WERI-Rb-1 (cell line): Measurements from ENCODE around the gene IFITM1.
"Not testable (repeated sequence)": the region's sequence is repeated elsewhere in the genome, so short reads cannot be mapped to it uniquely, and the experiment has no call there.

ENCODE experiments used
- DNase-seq: peaks from one replicate; pipeline ENCODE4 v3.0.0-alpha.2; 2020
- H3K27ac ChIP-seq: fragments of 250-450 bp; sonication (Bioruptor Pico); 2 replicates; pipeline ENCODE4 v1.5.1; 2020; ENCODE audit warnings: mild to moderate bottlenecking, moderate library complexity
- H3K27me3 ChIP-seq: fragments of 250-450 bp; sonication (Bioruptor Pico); 2 replicates; pipeline ENCODE4 v1.5.1; 2021; ENCODE audit warnings: mild to moderate bottlenecking, low read depth, moderate library complexity; ENCODE audit not compliant: insufficient read depth, severe bottlenecking
- H3K36me3 ChIP-seq: fragments of 250-450 bp; sonication (Bioruptor Pico); 2 replicates; pipeline ENCODE4 v1.5.1; 2020; ENCODE audit warnings: mild to moderate bottlenecking, moderate library complexity
- H3K4me3 ChIP-seq: 2 replicates; pipeline ENCODE4 v1.5.1; 2011; ENCODE audit warnings: low read depth, mild to moderate bottlenecking, control low read depth, low read length
- H3K9me3 ChIP-seq: fragments of 250-450 bp; sonication (Bioruptor Pico); 2 replicates; pipeline ENCODE4 v1.5.1; 2021; ENCODE audit warnings: mild to moderate bottlenecking, moderate library complexity; ENCODE audit not compliant: severe bottlenecking
- TF ChIP-seq, protein P1 (sequence below): IDR thresholded peaks from 2 replicates; pipeline ENCODE4 v1.5.1; 2011; ENCODE audit warnings: low read depth, mild to moderate bottlenecking, control low read depth, inconsistent platforms, low read length

Gene IFITM1

DNA sequence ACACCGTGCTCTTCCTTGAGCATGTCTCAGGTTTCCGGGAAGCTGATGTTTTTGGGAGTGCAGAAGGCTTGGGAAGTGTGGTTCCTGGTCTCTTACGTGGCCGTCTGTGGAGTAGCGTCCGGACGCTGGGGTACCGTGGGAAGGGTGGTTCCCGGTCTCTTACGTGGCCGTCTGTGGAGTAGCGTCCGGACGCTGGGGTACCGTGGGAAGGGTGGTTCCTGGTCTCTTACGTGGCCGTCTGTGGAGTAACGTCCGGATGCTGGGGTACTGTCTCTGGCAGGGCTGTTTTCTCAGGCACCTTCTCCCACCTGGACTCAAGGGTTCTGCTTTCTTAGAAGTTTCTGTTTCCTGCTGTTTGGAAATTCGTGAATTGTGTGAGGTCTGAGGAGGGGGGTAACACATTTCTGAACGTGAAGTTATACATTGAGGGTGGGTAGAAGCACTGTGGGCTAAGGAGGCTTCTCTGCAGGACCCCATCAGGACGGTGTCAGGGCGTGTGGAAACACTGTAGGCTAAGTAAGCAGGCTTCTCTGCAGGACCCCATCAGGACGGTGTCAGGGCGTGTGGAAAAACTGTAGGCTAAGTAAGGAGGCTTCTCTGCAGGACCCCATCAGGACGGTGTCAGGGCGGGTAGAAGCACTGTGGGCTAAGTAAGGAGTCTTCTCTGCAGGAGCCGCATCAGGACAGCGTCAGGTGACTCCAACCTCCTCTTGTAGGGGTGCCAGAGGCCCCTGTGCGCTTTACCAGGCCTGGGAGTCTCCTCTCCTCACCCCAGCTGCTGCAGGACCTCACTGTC lies 12.2 kb downstream of the IFITM1 start:
- TF ChIP-seq, protein P1, sequence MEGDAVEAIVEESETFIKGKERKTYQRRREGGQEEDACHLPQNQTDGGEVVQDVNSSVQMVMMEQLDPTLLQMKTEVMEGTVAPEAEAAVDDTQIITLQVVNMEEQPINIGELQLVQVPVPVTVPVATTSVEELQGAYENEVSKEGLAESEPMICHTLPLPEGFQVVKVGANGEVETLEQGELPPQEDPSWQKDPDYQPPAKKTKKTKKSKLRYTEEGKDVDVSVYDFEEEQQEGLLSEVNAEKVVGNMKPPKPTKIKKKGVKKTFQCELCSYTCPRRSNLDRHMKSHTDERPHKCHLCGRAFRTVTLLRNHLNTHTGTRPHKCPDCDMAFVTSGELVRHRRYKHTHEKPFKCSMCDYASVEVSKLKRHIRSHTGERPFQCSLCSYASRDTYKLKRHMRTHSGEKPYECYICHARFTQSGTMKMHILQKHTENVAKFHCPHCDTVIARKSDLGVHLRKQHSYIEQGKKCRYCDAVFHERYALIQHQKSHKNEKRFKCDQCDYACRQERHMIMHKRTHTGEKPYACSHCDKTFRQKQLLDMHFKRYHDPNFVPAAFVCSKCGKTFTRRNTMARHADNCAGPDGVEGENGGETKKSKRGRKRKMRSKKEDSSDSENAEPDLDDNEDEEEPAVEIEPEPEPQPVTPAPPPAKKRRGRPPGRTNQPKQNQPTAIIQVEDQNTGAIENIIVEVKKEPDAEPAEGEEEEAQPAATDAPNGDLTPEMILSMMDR, result no peak
- Histone ChIP-seq H3K27ac (no peak overlapping the region), H3K4me3 (no peak overlapping the region), H3K9me3 (no peaks in the 10 kb centered on the region), H3K36me3 (no peaks in the 10 kb centered on the region), H3K27me3 (no peaks in the 10 kb centered on the region)
- DNase-seq, result no peak

- no peak for DNase-seq
- no peaks in the 10 kb centered on the region for H3K36me3 ChIP-seq
- no peak overlapping the region for H3K27ac ChIP-seq
- TF ChIP-seq, protein P1, result no peak
- H3K9me3 ChIP-seq, result no peaks in the 10 kb centered on the region
- no peak overlapping the region for H3K4me3 ChIP-seq
- no peaks in the 10 kb centered on the region for H3K27me3 ChIP-seq
These were observed 12.7 kb downstream of the IFITM1 start for GRCh38 chr11:326592-326841.

DNA sequence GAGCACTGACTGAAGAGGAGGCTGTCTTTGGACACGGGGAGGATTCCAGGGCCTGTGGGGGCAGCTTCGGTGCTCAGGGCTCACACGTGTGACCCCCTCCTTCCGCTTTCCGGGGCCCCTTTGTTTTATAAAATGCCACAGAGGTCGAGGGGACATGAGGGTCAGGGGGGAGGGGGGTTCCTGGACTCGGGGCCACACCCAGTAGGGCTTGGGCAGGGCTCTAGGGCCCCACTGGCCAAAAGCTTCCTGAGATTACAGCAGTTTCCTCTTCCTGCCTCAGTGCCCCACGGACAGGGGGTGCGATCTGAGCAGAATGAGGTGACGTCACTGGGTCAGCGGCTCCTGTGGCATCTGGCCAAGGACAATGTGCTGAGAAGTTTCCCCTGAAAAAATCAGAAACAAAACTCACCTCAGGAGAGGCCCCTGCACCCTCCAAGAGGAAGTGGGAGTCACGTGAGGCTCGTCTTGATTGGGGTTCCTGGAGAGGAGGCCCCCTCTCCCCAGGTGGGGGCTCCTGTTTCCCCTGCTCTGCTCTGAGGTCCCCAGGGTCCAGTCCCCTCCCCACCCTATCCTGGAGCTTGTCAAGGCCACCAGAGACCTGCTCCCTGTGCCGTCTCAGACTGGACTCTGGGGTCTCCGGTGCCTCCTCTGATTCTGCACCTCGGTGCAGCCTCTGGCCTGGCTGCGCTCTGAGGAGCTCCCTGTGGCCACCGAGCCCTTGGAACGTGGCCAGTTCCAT lies 13.2 kb downstream of the IFITM1 start:
- Histone ChIP-seq H3K27me3 (no peaks in the 10 kb centered on the region), H3K4me3 (no peak overlapping the region)

GRCh38 chr11:327581-327923 lies 13.7 kb downstream of the IFITM1 start:
- Histone ChIP-seq H3K36me3 (no peaks in the 10 kb centered on the region), H3K9me3 (no peaks in the 10 kb centered on the region), H3K4me3 (no peak overlapping the region), H3K27ac (no peak overlapping the region), H3K27me3 (no peaks in the 10 kb centered on the region)
- TF ChIP-seq, protein P1, result no peak
- no peak for DNase-seq

More for the DNA sequence above, 13.2 kb downstream of the IFITM1 start:
- Histone ChIP-seq H3K9me3 (no peaks in the 10 kb centered on the region), H3K36me3 (no peaks in the 10 kb centered on the region), H3K27ac (no peak overlapping the region)
- DNase-seq, result no peak
- TF ChIP-seq, protein P1, result no peak

- no peaks in the 10 kb centered on the region for H3K36me3 ChIP-seq
- no peaks in the 10 kb centered on the region for H3K9me3 ChIP-seq
- DNase-seq, result no peak
- H3K27ac ChIP-seq, result no peak overlapping the region
- no peak overlapping the region for H3K4me3 ChIP-seq
- TF ChIP-seq, protein P1, result no peak
- no peaks in the 10 kb centered on the region for H3K27me3 ChIP-seq
These were observed 14.2 kb downstream of the IFITM1 start for GRCh38 chr11:328012-328411.

GRCh38 chr11:328516-329100 lies 14.8 kb downstream of the IFITM1 start:
- H3K9me3 ChIP-seq, H3K27me3 ChIP-seq, H3K4me3 ChIP-seq, H3K36me3 ChIP-seq, H3K27ac ChIP-seq, DNase-seq: not testable (repeated sequence)
